Spleen (tissue), 7 donors: ENCODE results near the gene ST3GAL6.

Experiments used
- POLR2A ChIP-seq, 3 donors: fragments of 450-650 bp; IDR thresholded peaks; one replicate each; pipeline ENCODE4 v1.5.1; 2017; ENCODE audit warnings: antibody characterized with exemption in 3 of 3, mild to moderate bottlenecking in 1 of 3
- POLR2AphosphoS5 ChIP-seq, 3 donors: sonication (generic); formaldehyde crosslinking; IDR thresholded peaks; one replicate each; pipeline ENCODE4 v1.5.1; 2017; ENCODE audit warnings: antibody characterized with exemption in 3 of 3
- TF ChIP-seq, protein P1 (sequence below), 11 experiments: fragments of 200-600 bp in 7 of 11; fragments of 450-650 bp in 4 of 11; sonication (generic) in 4 of 11; IDR thresholded peaks in 8 of 11; conservative IDR thresholded peaks in 3 of 11; 1 replicate in 7 of 11; 2 replicates in 4 of 11; pipeline versions ENCODE4 v1.4.0 to v1.8.0; 2016 to 2021; ENCODE audit warnings: antibody characterized with exemption in 11 of 11, inconsistent platforms in 4 of 11, mild to moderate bottlenecking in 1 of 11
- donor health status: DM: no; HTN: no; CAD: no; lungs with moderate emphysema.
- donor health status: DM: no; HTN: no; CAD: no.
- donor health status: DM: no; HTN: no; CAD: no.

GRCh38 chr3:98791341-98792325, 28.5 kb downstream of the ST3GAL6 start:
- TF ChIP-seq POLR2A (IDR thresholded peaks at IDR 0.05) (no peak), POLR2AphosphoS5 (IDR thresholded peaks at IDR 0.05) (no peak)
- TF ChIP-seq, protein P1, sequence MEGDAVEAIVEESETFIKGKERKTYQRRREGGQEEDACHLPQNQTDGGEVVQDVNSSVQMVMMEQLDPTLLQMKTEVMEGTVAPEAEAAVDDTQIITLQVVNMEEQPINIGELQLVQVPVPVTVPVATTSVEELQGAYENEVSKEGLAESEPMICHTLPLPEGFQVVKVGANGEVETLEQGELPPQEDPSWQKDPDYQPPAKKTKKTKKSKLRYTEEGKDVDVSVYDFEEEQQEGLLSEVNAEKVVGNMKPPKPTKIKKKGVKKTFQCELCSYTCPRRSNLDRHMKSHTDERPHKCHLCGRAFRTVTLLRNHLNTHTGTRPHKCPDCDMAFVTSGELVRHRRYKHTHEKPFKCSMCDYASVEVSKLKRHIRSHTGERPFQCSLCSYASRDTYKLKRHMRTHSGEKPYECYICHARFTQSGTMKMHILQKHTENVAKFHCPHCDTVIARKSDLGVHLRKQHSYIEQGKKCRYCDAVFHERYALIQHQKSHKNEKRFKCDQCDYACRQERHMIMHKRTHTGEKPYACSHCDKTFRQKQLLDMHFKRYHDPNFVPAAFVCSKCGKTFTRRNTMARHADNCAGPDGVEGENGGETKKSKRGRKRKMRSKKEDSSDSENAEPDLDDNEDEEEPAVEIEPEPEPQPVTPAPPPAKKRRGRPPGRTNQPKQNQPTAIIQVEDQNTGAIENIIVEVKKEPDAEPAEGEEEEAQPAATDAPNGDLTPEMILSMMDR (IDR thresholded peaks at IDR 0.05 in 8 of 11, conservative IDR thresholded peaks at IDR 0.05 in 3 of 11): no peak
